ENCODE results near the gene TTC34.

GRCh38 chr1:2847086-2847985, 45.8 kb upstream of the TTC34 start:
- no peak for TF ChIP-seq CTCF (conservative IDR thresholded peaks at IDR 0.05; ENCODE audit: low read length)
- no peak for TF ChIP-seq EZH2phosphoT487 (IDR thresholded peaks at IDR 0.05; ENCODE audit: borderline replicate concordance)

All from Loucy (cell line).